GM19463 (cell line): ENCODE measurements around the gene PERM1.
"Not testable (repeated sequence)": the region's sequence is repeated elsewhere in the genome, so short reads cannot be mapped to it uniquely, and the experiment has no call there.

ENCODE experiments used
- ATAC-seq: cut with Tn5 transposase; IDR thresholded peaks from one replicate; pipeline ENCODE4 v1.9.1; 2021; ENCODE audit warnings: mild to moderate bottlenecking, moderate library complexity; ENCODE audit not compliant: unreplicated experiment

The PERM1 gene

GRCh38 chr1:979744-980072 lies 2.2 kb downstream of the PERM1 start:
- no peak for ATAC-seq

GRCh38 chr1:978835-979743 lies 2.8 kb downstream of the PERM1 start:
- no peak for ATAC-seq

- no peak for ATAC-seq
Observed at GRCh38 chr1:978069-978834, 3.6 kb downstream of the PERM1 start.

- not testable (repeated sequence) for ATAC-seq
Observed at GRCh38 chr1:976791-977190, 5.1 kb downstream of the PERM1 start.

GRCh38 chr1:975896-976683 lies 5.8 kb downstream of the PERM1 start:
- no peak for ATAC-seq

- ATAC-seq = no peak
Observed at GRCh38 chr1:975365-975764, 6.5 kb downstream of the PERM1 start.

- no peak for ATAC-seq
Observed at GRCh38 chr1:974687-975328, 7.1 kb downstream of the PERM1 start.

- no peak for ATAC-seq
Observed at GRCh38 chr1:974293-974640, 7.6 kb downstream of the PERM1 start.

- ATAC-seq = no peak
Observed at GRCh38 chr1:973459-974292, 8.2 kb downstream of the PERM1 start.

GRCh38 chr1:972726-973458 lies 9.0 kb downstream of the PERM1 start:
- no peak for ATAC-seq

GRCh38 chr1:971751-972506 lies 10.0 kb downstream of the PERM1 start:
- no peak for ATAC-seq

- no peak for ATAC-seq
Observed at GRCh38 chr1:970973-971730, 10.7 kb downstream of the PERM1 start.

GRCh38 chr1:970242-970972 lies 11.5 kb downstream of the PERM1 start:
- no peak for ATAC-seq

GRCh38 chr1:969260-969855 lies 12.5 kb downstream of the PERM1 start:
- ATAC-seq = no peak

- ATAC-seq = no peak
Observed at GRCh38 chr1:967466-968343, 14.2 kb downstream of the PERM1 start.

- peak; percentile 81 for ATAC-seq
Observed at GRCh38 chr1:966704-967300, 15.1 kb downstream of the PERM1 start.
